ENCODE results near the gene HIP1R.

GRCh38 chr12:122827258-122827657, 8.0 kb upstream of the HIP1R start:
- TF ChIP-seq POLR2AphosphoS5 (IDR thresholded peaks at IDR 0.05) (no peak), CTCF (IDR thresholded peaks at IDR 0.05) (no peak)

Data from suprapubic skin (tissue), 3 donors.